Fibroblast of lung (primary cell): ENCODE measurements around the gene TENM4.

ENCODE experiments used
- EZH2 ChIP-seq: IDR thresholded peaks from 2 replicates; pipeline ENCODE4 v1.5.1; 2012; ENCODE audit warnings: low read length, control low read depth, mild to moderate bottlenecking; ENCODE audit errors: missing control alignments
- TF ChIP-seq, protein P1 (sequence below), 2 donors: IDR thresholded peaks in 1 of 2; conservative IDR thresholded peaks in 1 of 2; 1 replicate in 1 of 2; 2 replicates in 1 of 2; pipeline ENCODE4 v1.5.1; 2011 to 2012; ENCODE audit warnings: low read length in 2 of 2, control low read depth in 1 of 2, inconsistent platforms in 1 of 2, low read depth in 1 of 2, mild to moderate bottlenecking in 1 of 2

DNA sequence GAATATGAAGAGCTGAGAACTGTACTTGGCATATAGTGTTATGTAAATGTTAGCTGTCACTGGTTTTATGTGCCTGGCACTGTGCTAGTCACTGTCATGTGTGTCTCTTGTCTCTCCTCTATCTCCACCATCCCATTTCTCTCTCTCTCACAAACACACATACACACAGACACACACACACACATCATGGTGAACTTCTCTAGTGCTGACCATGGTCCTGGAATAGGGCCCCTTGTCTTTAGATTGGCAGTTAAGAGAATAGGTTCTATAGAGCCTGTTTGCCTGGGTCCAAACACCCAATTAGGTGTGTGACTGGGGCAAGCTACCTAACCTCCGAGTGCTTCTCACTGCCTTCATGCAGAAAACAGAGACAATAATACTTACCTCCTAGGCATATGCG is 756.5 kb downstream of the TENM4 start:
- TF ChIP-seq, protein P1, sequence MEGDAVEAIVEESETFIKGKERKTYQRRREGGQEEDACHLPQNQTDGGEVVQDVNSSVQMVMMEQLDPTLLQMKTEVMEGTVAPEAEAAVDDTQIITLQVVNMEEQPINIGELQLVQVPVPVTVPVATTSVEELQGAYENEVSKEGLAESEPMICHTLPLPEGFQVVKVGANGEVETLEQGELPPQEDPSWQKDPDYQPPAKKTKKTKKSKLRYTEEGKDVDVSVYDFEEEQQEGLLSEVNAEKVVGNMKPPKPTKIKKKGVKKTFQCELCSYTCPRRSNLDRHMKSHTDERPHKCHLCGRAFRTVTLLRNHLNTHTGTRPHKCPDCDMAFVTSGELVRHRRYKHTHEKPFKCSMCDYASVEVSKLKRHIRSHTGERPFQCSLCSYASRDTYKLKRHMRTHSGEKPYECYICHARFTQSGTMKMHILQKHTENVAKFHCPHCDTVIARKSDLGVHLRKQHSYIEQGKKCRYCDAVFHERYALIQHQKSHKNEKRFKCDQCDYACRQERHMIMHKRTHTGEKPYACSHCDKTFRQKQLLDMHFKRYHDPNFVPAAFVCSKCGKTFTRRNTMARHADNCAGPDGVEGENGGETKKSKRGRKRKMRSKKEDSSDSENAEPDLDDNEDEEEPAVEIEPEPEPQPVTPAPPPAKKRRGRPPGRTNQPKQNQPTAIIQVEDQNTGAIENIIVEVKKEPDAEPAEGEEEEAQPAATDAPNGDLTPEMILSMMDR (conservative IDR thresholded peaks at IDR 0.05 in 1 of 2, IDR thresholded peaks at IDR 0.05 in 1 of 2; ENCODE audit: low read depth in 1 of 2, low read length in 2 of 2): no peak
- TF ChIP-seq EZH2: no peak
